RWPE2 (cell line): Measurements from ENCODE around the gene RAP1GAP2.

ENCODE experiments used
- ATAC-seq: fragments of 200-7000 bp; cut with Tn5 transposase; 3 replicates; pipeline ENCODE4 v1.9.1; 2021; ENCODE audit warnings: low read depth
- DNase-seq: peaks from one replicate; pipeline ENCODE4 v3.0.0-alpha.2; 2020; ENCODE audit warnings: low spot score
- H3K27ac ChIP-seq: fragments of 450-650 bp; 2 replicates; pipeline ENCODE4 v1.5.1; 2017; ENCODE audit warnings: mild to moderate bottlenecking; ENCODE audit not compliant: poor library complexity, severe bottlenecking
- H3K27me3 ChIP-seq: fragments of 250-450 bp; sonication (Bioruptor Pico); 2 replicates; pipeline ENCODE4 v1.5.1; 2021; ENCODE audit warnings: mild to moderate bottlenecking, moderate library complexity; ENCODE audit not compliant: insufficient read depth, poor library complexity, severe bottlenecking
- H3K36me3 ChIP-seq: fragments of 250-450 bp; sonication (Bioruptor Pico); 2 replicates; pipeline ENCODE4 v1.5.1; 2020; ENCODE audit warnings: low read depth, mild to moderate bottlenecking, moderate library complexity
- H3K4me1 ChIP-seq: fragments of 250-450 bp; sonication (Bioruptor Pico); 2 replicates; pipeline ENCODE4 v1.5.1; 2021; ENCODE audit warnings: mild to moderate bottlenecking, moderate library complexity; ENCODE audit not compliant: insufficient read depth, poor library complexity, severe bottlenecking
- H3K4me3 ChIP-seq: fragments of 250-450 bp; sonication (Bioruptor Pico); 2 replicates; pipeline ENCODE4 v1.5.1; 2021; ENCODE audit warnings: mild to moderate bottlenecking, moderate library complexity; ENCODE audit not compliant: severe bottlenecking
- H3K9me3 ChIP-seq: fragments of 250-450 bp; sonication (Bioruptor Pico); 2 replicates; pipeline ENCODE4 v1.5.1; 2021; ENCODE audit warnings: mild to moderate bottlenecking, moderate library complexity; ENCODE audit not compliant: severe bottlenecking
- TF ChIP-seq, protein P1 (sequence below): fragments of 450-650 bp; IDR thresholded peaks from one replicate; pipeline ENCODE4 v1.5.1; 2017; ENCODE audit warnings: mild to moderate bottlenecking, moderate library complexity; ENCODE audit not compliant: poor library complexity, severe bottlenecking

RAP1GAP2 gene

DNA sequence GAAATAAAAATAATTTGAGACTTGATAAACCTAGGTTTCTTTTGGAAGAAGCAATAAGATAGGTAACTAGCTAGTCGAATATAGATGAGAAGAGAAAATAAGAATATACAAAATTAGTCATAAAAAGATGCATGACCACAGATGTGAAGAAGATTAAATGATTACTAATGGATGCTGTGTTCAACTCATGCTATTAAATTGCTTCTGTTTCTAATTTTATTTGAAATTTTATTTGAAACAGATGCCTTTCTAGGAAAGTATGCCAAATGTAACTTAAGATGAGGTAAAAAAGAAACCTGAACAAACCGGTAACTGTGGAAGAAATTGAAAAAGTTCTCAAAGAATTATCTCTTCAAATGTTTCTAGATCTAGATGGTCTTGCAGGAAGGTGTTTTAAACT, 175.6 kb downstream of the RAP1GAP2 start:
- no peak for DNase-seq
- H3K36me3 ChIP-seq: peaks cover 25% of the 10 kb centered on the region

DNA sequence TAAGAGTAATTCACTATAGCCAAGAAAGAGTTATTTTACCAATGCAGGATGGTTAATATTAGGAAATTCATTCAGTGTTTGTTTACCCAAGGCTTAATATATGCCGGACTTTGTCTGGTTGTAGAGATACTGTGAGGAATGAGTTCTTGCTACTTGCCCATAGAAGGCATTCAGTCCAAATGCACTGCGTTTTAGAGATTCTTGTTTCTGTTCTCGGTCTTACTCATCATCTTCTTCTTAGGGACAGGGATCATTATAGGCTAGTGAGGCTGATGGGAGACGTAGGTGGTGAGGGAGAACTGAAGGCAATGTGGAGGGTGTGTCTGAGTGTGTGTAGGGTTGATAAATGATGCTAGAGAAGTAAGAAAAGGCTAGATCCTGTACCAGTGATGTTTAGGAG, 176.5 kb downstream of the RAP1GAP2 start:
- Histone ChIP-seq H3K4me3 (no peak overlapping the region), H3K27me3 (no peaks in the 10 kb centered on the region), H3K27ac (no peak overlapping the region), H3K4me1 (no peaks in the 10 kb centered on the region), H3K36me3 (peaks cover 22% of the 10 kb centered on the region), H3K9me3 (no peaks in the 10 kb centered on the region)
- TF ChIP-seq, protein P1, sequence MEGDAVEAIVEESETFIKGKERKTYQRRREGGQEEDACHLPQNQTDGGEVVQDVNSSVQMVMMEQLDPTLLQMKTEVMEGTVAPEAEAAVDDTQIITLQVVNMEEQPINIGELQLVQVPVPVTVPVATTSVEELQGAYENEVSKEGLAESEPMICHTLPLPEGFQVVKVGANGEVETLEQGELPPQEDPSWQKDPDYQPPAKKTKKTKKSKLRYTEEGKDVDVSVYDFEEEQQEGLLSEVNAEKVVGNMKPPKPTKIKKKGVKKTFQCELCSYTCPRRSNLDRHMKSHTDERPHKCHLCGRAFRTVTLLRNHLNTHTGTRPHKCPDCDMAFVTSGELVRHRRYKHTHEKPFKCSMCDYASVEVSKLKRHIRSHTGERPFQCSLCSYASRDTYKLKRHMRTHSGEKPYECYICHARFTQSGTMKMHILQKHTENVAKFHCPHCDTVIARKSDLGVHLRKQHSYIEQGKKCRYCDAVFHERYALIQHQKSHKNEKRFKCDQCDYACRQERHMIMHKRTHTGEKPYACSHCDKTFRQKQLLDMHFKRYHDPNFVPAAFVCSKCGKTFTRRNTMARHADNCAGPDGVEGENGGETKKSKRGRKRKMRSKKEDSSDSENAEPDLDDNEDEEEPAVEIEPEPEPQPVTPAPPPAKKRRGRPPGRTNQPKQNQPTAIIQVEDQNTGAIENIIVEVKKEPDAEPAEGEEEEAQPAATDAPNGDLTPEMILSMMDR: no peak
- ATAC-seq (no peak), DNase-seq (no peak)

More for the DNA sequence above, 175.6 kb downstream of the RAP1GAP2 start:
- Histone ChIP-seq H3K27me3 (no peaks in the 10 kb centered on the region), H3K9me3 (no peaks in the 10 kb centered on the region), H3K4me1 (no peaks in the 10 kb centered on the region), H3K27ac (no peak overlapping the region), H3K4me3 (no peak overlapping the region)
- TF ChIP-seq, protein P1: no peak
- ATAC-seq: no peak

DNA sequence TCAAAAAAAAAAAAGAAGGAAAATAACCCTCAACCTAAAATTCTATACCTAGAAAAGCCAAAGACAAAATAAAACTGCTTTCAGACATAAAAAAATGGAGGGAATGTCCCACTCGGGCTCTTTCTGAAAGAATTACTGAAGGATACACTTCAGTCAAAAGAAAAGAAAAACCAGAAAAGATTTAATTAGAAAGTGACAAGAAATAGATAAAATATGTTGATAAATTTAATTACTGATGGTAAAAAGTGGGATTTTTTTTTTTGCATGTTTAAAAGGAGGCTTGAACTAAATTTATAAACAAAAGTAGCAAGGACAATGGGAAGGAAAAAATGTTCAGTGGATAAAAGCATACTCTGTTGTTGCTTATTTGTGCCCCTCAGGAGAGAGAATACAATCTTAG, 178.1 kb downstream of the RAP1GAP2 start:
- DNase-seq (no peak), ATAC-seq (no peak)
- no peaks in the 10 kb centered on the region for H3K4me1 ChIP-seq
- no peak overlapping the region for H3K4me3 ChIP-seq
- peaks cover 20% of the 10 kb centered on the region for H3K36me3 ChIP-seq
- no peaks in the 10 kb centered on the region for H3K9me3 ChIP-seq
- TF ChIP-seq, protein P1: no peak
- H3K27ac ChIP-seq: peak overlapping the region; percentile 39
- no peaks in the 10 kb centered on the region for H3K27me3 ChIP-seq

DNA sequence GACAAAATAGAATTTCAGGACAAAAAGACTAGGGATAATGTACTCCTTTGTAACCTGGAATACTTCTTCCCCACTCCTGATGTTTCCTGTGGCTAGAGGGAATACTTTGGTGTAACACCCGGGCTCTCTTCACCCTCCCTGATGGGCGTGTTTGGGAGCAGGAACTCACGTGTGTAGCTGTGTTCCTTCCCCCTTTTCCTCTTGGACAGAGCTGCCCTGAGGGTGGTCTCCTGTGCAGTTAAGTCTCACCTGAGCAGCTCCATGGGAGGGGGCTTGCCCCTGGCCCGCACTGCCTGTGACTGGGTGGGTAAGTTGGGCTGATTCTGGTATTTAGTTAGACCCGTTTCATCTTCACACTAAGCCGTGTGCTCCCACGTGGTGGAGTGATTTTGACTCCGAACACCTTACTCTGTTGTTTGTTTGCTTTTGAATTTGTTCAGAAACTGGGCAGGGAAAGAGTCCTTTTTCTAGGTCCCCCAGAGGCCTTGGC, 179.3 kb downstream of the RAP1GAP2 start:
- TF ChIP-seq, protein P1: no peak
- DNase-seq (no peak), ATAC-seq (peak; percentile 95)
- Histone ChIP-seq H3K27me3 (no peaks in the 10 kb centered on the region), H3K9me3 (no peaks in the 10 kb centered on the region), H3K4me3 (peak overlapping the region; percentile 44), H3K36me3 (peaks cover 29% of the 10 kb centered on the region), H3K4me1 (no peaks in the 10 kb centered on the region), H3K27ac (peak overlapping the region; percentile 39)

DNA sequence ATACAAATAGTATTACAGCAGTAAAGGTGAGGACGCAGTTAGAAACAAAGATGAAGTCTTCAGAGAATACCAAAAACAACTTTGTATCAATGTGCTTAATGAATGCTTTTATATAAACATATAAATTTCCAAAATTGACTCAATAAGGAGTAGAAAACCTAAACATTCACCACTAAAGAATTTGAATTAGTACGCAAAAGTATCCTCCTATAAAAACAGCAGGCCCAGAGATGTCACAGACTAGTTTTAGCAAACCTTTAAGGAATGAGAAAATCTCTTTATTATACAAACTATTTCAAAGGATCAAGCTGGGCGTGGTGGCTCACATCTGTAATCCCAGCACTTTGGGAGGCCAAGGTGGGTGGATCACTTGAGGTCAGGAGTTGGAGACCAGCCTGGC, 180.9 kb downstream of the RAP1GAP2 start:
- no peak for ATAC-seq
- H3K4me1 ChIP-seq: no peaks in the 10 kb centered on the region
- peak overlapping the region; percentile 39 for H3K27ac ChIP-seq
- TF ChIP-seq, protein P1: no peak
- no peaks in the 10 kb centered on the region for H3K27me3 ChIP-seq
- no peak overlapping the region for H3K4me3 ChIP-seq
- DNase-seq: no peak
- H3K36me3 ChIP-seq: peaks cover 46% of the 10 kb centered on the region
- no peaks in the 10 kb centered on the region for H3K9me3 ChIP-seq
